Measurements from ENCODE around the gene FAF1. TPM values are rescaled to one million over a fixed set of nuclear protein-coding genes. Genes with fewer than 3 reads are reported as not detected.

FAF1 gene
- total RNA-seq, 4 donors from 2014 or later, result 47.1 to 87.0 (median 79.4) TPM

DNA sequence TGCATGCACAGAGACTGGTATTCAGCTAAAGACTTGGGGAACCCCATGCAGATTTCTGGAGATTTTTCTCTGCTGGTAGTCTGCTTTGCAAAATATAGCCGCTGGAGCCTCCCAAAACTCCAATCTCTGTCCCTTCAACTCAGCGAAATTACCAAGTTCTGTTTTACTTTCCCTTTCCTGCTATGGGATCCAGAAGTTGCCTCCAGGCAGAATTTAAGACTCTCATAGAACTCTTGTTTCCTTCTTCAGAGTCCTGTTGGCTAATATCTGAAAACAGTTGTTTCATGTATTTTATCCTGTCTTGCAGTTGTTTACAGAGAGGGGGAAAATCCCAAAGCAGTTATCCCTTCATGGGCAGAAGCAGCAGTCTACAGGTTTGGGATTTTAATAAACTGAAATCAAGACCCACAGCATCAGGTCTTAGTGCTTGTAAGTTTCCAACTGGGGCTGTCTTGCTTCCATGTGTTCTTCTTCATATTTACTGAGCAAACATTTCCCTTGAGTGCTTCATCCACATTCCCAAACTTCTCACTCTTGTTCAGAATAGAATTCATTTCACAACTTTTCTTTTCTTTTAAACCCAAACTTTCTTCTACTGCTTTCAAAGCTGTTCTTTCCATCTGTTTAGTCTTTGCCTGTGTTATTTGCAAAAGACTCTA is 315.5 kb downstream of the FAF1 start:
- no peaks in the 10 kb centered on the region for H3K27me3 ChIP-seq
- no peaks in the 10 kb centered on the region for H3K36me3 ChIP-seq
- intact Hi-C loops (cut with DNase I), result no loop called here
- TF ChIP-seq POLR2A (IDR thresholded peaks at IDR 0.05), result no peak
- no peak for TF ChIP-seq CTCF (IDR thresholded peaks at IDR 0.05)
- DNase-seq, result no peak
- no peak overlapping the region for H3K27ac ChIP-seq
- no peak overlapping the region for H3K4me3 ChIP-seq (replicated peaks in 1 of 3)
- no peaks in the 10 kb centered on the region for H3K4me1 ChIP-seq
- H3K9me3 ChIP-seq, result no peaks in the 10 kb centered on the region
- 59 to 81% methylated on average over 2 of the region's 2 CpGs for WGBS, 2 donors

GRCh38 chr1:50637460-50637859 is 322.6 kb downstream of the FAF1 start:
- 55 to 67% methylated on average over 1 of the region's 1 CpG for WGBS, 2 donors
- H3K27ac ChIP-seq, result no peak overlapping the region
- no peaks in the 10 kb centered on the region for H3K9me3 ChIP-seq
- no peaks in the 10 kb centered on the region for H3K36me3 ChIP-seq
- intact Hi-C loops (cut with DNase I), result no loop called here
- no peak for TF ChIP-seq CTCF (IDR thresholded peaks at IDR 0.05)
- no peak for TF ChIP-seq POLR2A (IDR thresholded peaks at IDR 0.05)
- H3K4me1 ChIP-seq, result no peaks in the 10 kb centered on the region
- no peak for DNase-seq
- no peaks in the 10 kb centered on the region for H3K27me3 ChIP-seq
- no peak overlapping the region for H3K4me3 ChIP-seq (replicated peaks in 1 of 3)

GRCh38 chr1:50634251-50634650 is 325.8 kb downstream of the FAF1 start:
- Histone ChIP-seq H3K4me1 (no peaks in the 10 kb centered on the region), H3K27ac (no peak overlapping the region), H3K9me3 (no peaks in the 10 kb centered on the region), H3K4me3 (replicated peaks in 1 of 3) (no peak overlapping the region), H3K36me3 (no peaks in the 10 kb centered on the region), H3K27me3 (no peaks in the 10 kb centered on the region)
- intact Hi-C loops (cut with DNase I), result no loop called here
- DNase-seq, result no peak
- TF ChIP-seq CTCF (IDR thresholded peaks at IDR 0.05), result no peak
- no peak for TF ChIP-seq POLR2A (IDR thresholded peaks at IDR 0.05)
- WGBS, 2 donors, result 81 to 88% methylated on average over 1 of the region's 1 CpG

DNA sequence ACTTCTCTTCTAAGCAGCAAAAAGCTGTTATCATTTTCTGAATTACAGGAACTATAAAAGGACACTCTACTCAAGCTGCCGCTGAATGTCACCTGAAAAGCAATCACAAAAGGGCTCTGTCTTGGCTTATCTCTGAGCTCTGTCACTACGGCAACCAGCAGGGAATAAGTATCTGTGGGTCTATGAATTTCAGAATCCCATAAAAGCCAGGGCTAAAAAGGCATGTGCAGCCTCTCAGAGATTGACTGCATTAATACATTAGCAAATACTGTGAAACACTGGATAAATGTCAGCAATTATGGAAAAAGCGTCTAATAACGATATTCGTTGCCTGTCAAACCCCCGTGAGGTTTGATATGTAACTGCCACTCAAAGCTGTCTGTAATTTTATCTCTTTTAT is 326.6 kb downstream of the FAF1 start:
- Histone ChIP-seq H3K36me3 (no peaks in the 10 kb centered on the region), H3K4me3 (replicated peaks in 1 of 3) (no peak overlapping the region), H3K27ac (no peak overlapping the region), H3K9me3 (no peaks in the 10 kb centered on the region), H3K27me3 (no peaks in the 10 kb centered on the region), H3K4me1 (no peaks in the 10 kb centered on the region)
- intact Hi-C loops (cut with DNase I), result no loop called here
- 91 to 92% methylated on average over 6 of the region's 6 CpGs for WGBS, 2 donors
- no peak for DNase-seq
- no peak for TF ChIP-seq POLR2A (IDR thresholded peaks at IDR 0.05)
- no peak for TF ChIP-seq CTCF (IDR thresholded peaks at IDR 0.05)

- intact Hi-C loops (cut with DNase I), result no loop called here
Observed at GRCh38 chr1:50631161-50631560, 328.9 kb downstream of the FAF1 start.

More at GRCh38 chr1:50631161-50631560, 328.9 kb downstream of the FAF1 start:
- H3K27ac ChIP-seq, result no peak overlapping the region
- no peaks in the 10 kb centered on the region for H3K9me3 ChIP-seq
- no peak for DNase-seq
- H3K4me1 ChIP-seq, result no peaks in the 10 kb centered on the region
- no peak for TF ChIP-seq POLR2A (IDR thresholded peaks at IDR 0.05)
- TF ChIP-seq CTCF (IDR thresholded peaks at IDR 0.05), result no peak
- H3K4me3 ChIP-seq (replicated peaks in 1 of 3), result no peak overlapping the region
- H3K36me3 ChIP-seq, result no peaks in the 10 kb centered on the region
- H3K27me3 ChIP-seq, result no peaks in the 10 kb centered on the region
